T-helper 1 cell treated with Interleukin-12 subunit alpha and Interleukin-12 subunit beta and Interleukin-4 antibody, amounts not matched to agents 30 μg/mL and 1 μg/mL, for 36 hours (primary cell): ENCODE measurements around the gene CPNE2.

Source experiments
- H3K27ac Mint-ChIP-seq: one replicate; pipeline ENCODE4 v1.8.0; 2021; ENCODE audit warnings: mild to moderate bottlenecking, mixed read lengths
- H3K27me3 Mint-ChIP-seq: one replicate; pipeline ENCODE4 v1.8.0; 2021; ENCODE audit warnings: low read depth, mixed read lengths
- H3K36me3 Mint-ChIP-seq: one replicate; pipeline ENCODE4 v1.8.0; 2021; ENCODE audit warnings: low read depth, mixed read lengths
- H3K4me1 Mint-ChIP-seq: one replicate; pipeline ENCODE4 v1.8.0; 2021; ENCODE audit warnings: low read depth, mixed read lengths
- H3K4me3 Mint-ChIP-seq: one replicate; pipeline ENCODE4 v1.8.0; 2021; ENCODE audit warnings: mild to moderate bottlenecking, moderate library complexity, mixed read lengths
- H3K9me3 Mint-ChIP-seq: one replicate; pipeline ENCODE4 v1.8.0; 2021; ENCODE audit warnings: mixed read lengths

CPNE2 gene

GRCh38 chr16:57091975-57092785 is at the start of gene CPNE2:
TSS of gene CPNE2 (plus strand) at chr16:57092583. CDS start at chr16:57110743, 18,160 bp downstream.
- Mint-ChIP-seq H3K4me1 (no peaks in the 10 kb centered on the region), H3K4me3 (peak within 1 kb of the TSS; percentile 81), H3K27ac (peak within 1 kb of the TSS; percentile 63), H3K27me3 (peaks cover 31% of the 10 kb centered on the region), H3K9me3 (no peaks in the 10 kb centered on the region), H3K36me3 (no peaks in the 10 kb centered on the region)

- no peaks in the 10 kb centered on the region for H3K9me3 Mint-ChIP-seq
- peaks cover 56% of the 10 kb centered on the region for H3K36me3 Mint-ChIP-seq
- H3K4me1 Mint-ChIP-seq: peaks cover 43% of the 10 kb centered on the region
- peak overlapping the region; percentile 82 for H3K4me3 Mint-ChIP-seq
- peak overlapping the region; percentile 96 for H3K27ac Mint-ChIP-seq
- H3K27me3 Mint-ChIP-seq: no peaks in the 10 kb centered on the region
Measured at GRCh38 chr16:57043248-57043647, 49.1 kb upstream of the CPNE2 start.

- H3K4me1 Mint-ChIP-seq: peaks cover 34% of the 10 kb centered on the region
- H3K27ac Mint-ChIP-seq: peak overlapping the region; percentile 39
- H3K36me3 Mint-ChIP-seq: peaks cover 50% of the 10 kb centered on the region
- H3K9me3 Mint-ChIP-seq: no peaks in the 10 kb centered on the region
- H3K27me3 Mint-ChIP-seq: no peaks in the 10 kb centered on the region
- H3K4me3 Mint-ChIP-seq: no peak overlapping the region
Measured at GRCh38 chr16:57044931-57045693, 47.3 kb upstream of the CPNE2 start.

DNA sequence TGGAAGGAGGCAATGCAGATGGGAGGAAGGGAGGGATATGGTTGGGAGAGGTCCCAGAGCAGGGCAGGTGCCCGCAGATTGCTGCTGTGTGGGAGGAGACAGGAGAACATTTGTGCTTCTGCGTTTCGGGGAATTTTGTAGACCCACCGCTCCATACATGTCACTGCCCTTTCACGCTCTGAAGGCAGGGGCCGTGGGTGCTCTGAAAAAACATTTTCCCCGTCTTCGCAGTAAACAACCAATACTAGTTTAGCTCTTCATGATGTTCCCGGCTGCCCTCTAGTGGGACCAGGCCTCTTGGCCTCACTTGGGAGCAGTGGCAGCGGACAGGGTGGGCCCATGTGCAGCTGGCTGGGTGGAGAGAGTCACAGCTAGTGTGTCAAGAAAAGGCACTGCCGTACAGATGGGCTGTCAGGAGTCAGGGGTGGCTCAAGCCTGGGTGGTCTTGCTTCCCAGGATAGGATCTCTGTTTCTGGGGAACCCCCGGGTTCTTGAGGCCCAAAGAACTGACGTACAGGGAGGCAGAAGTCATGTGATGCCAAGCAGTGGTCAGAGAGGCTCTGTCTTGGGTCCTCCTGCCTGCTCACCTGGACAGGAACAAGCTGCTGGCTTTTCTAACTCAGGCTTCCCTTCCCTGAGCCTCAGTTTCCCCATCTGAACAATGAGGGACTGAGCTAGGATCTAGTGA is 46.5 kb upstream of the CPNE2 start:
- Mint-ChIP-seq H3K36me3 (peaks cover 47% of the 10 kb centered on the region), H3K9me3 (no peaks in the 10 kb centered on the region), H3K4me3 (no peak overlapping the region), H3K27ac (peak overlapping the region; percentile 39), H3K4me1 (peaks cover 30% of the 10 kb centered on the region), H3K27me3 (no peaks in the 10 kb centered on the region)

DNA sequence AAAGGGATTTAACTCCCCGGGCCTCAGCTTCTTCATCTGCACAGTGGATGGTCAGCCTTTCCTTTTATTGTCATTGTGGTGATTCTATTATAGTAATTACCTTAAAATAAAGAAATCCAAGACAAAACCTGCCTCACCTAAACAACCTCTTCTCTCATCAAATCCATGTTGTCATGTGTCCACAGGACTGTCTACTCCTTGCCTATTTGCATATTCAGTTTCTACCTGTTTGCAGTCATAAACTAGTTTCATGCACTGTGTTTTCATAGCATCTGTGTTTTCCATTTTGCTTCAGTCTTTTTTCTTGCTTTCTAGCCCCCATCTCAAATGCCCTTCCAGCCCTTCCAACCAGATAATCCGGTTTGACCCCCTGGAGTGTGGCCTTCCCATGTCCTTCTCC is 44.3 kb upstream of the CPNE2 start:
- H3K27ac Mint-ChIP-seq: peak overlapping the region; percentile 43
- H3K36me3 Mint-ChIP-seq: peaks cover 46% of the 10 kb centered on the region
- H3K4me1 Mint-ChIP-seq: peaks cover 10% of the 10 kb centered on the region
- no peak overlapping the region for H3K4me3 Mint-ChIP-seq
- no peaks in the 10 kb centered on the region for H3K9me3 Mint-ChIP-seq
- no peaks in the 10 kb centered on the region for H3K27me3 Mint-ChIP-seq

GRCh38 chr16:57049678-57050077 is 42.7 kb upstream of the CPNE2 start:
- H3K4me1 Mint-ChIP-seq: peaks cover 12% of the 10 kb centered on the region
- H3K27ac Mint-ChIP-seq: peak overlapping the region; percentile 15
- H3K4me3 Mint-ChIP-seq: no peak overlapping the region
- H3K27me3 Mint-ChIP-seq: no peaks in the 10 kb centered on the region
- H3K36me3 Mint-ChIP-seq: peaks cover 51% of the 10 kb centered on the region
- no peaks in the 10 kb centered on the region for H3K9me3 Mint-ChIP-seq

GRCh38 chr16:57051696-57052228 is 40.6 kb upstream of the CPNE2 start:
- H3K36me3 Mint-ChIP-seq: peaks cover 52% of the 10 kb centered on the region
- peaks cover 9% of the 10 kb centered on the region for H3K4me1 Mint-ChIP-seq
- no peak overlapping the region for H3K27ac Mint-ChIP-seq
- no peaks in the 10 kb centered on the region for H3K9me3 Mint-ChIP-seq
- H3K4me3 Mint-ChIP-seq: no peak overlapping the region
- no peaks in the 10 kb centered on the region for H3K27me3 Mint-ChIP-seq

GRCh38 chr16:57053206-57053605 is 39.2 kb upstream of the CPNE2 start:
- Mint-ChIP-seq H3K4me1 (peaks cover 7% of the 10 kb centered on the region), H3K27me3 (no peaks in the 10 kb centered on the region), H3K36me3 (peaks cover 51% of the 10 kb centered on the region), H3K27ac (peak overlapping the region; percentile 55), H3K4me3 (no peak overlapping the region), H3K9me3 (no peaks in the 10 kb centered on the region)

DNA sequence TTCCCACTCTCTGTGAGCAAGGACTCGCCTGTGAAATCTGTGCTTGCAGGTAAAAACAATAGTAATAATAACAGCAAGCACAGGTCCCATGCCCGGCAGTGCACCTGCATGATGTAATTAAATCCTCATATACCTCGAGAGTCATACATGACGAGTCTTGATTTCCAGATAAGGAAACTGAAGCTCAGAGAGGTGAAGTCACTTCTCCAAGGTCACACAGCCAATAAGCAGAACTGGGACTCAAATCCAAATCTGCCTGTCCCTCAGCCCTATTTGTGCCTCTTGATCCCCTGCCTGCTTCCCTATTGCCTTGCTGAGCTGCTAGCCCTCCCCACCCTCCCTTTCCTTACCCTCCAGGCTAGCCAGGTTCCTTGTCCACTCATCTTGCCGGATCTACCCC is 38.0 kb upstream of the CPNE2 start:
- no peak overlapping the region for H3K27ac Mint-ChIP-seq
- H3K9me3 Mint-ChIP-seq: no peaks in the 10 kb centered on the region
- peaks cover 48% of the 10 kb centered on the region for H3K36me3 Mint-ChIP-seq
- H3K4me1 Mint-ChIP-seq: peaks cover 4% of the 10 kb centered on the region
- H3K27me3 Mint-ChIP-seq: no peaks in the 10 kb centered on the region
- H3K4me3 Mint-ChIP-seq: no peak overlapping the region

DNA sequence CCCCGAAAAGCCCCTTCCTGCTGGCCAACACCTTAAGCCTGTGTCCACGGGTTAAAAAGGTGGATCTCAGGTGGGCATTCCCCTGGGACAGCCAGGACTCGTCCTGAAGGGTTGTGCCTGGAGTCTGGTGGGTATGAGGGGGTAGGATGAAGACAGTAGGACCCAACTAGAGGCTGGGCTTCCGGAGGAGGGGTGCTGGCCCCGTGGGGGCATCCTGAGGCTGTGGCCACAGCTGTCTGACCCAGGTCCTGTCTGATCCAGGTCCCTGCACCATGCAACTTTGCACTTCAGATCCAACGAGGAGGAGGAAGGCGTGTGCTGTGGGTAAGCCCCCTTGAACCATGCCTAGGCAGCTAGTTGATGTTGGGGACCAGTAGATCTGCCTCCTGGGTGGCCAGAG is 37.6 kb upstream of the CPNE2 start:
- Mint-ChIP-seq H3K4me1 (peaks cover 4% of the 10 kb centered on the region), H3K27ac (no peak overlapping the region), H3K27me3 (no peaks in the 10 kb centered on the region), H3K9me3 (no peaks in the 10 kb centered on the region), H3K4me3 (no peak overlapping the region), H3K36me3 (peaks cover 52% of the 10 kb centered on the region)

DNA sequence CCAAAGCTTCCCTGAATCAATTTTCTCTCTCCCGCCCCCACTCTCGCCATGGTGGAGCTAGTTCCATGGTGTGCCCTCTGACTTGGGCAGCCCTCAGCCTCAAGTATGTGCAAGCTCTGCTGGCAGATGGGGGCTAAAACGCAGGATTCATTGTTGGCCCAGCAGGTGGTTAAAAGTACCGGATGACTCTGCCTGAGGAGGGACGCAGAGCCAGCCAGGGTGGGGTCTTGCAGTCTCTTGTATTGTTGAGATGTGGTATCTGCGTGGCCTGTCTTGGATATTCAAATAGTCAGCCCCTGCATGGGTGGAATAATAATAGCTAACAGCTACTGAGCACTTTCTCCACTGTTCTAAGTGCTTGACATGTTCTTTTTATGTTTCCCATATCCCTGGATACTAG is 36.7 kb upstream of the CPNE2 start:
- Mint-ChIP-seq H3K27me3 (no peaks in the 10 kb centered on the region), H3K36me3 (peaks cover 59% of the 10 kb centered on the region), H3K4me3 (no peak overlapping the region), H3K4me1 (peaks cover 4% of the 10 kb centered on the region), H3K27ac (no peak overlapping the region), H3K9me3 (no peaks in the 10 kb centered on the region)

DNA sequence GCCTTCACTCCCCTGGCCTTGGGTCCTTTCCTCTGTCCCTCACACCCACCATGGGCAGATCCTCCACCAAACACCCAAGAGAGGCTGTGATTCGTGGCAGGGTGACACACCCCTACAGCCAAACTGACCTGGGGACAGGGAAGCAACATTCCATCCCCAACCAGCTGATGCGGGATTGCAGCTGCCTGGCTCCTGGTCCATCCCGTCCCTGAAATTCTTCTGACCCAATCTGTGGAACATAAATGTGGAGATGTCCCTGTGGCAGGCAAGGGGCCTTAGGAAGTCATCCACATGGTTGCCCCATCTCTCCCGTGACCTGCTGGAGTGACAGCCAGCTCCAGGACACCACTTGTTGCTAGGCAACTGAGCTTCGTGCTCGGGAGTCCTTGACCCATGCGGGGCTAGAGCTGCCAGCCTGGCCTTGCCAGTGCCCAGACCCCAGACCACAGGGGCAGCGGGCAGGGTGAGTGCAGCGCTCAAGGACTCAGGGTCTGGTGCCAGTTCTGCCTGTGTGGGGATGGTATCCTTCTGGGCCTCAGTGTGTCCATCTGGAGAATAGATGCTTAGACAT is 34.0 kb upstream of the CPNE2 start:
- Mint-ChIP-seq H3K4me3 (no peak overlapping the region), H3K4me1 (no peaks in the 10 kb centered on the region), H3K27me3 (no peaks in the 10 kb centered on the region), H3K9me3 (no peaks in the 10 kb centered on the region), H3K36me3 (peaks cover 54% of the 10 kb centered on the region), H3K27ac (no peak overlapping the region)

- Mint-ChIP-seq H3K27ac (peak overlapping the region; percentile 10), H3K4me1 (no peaks in the 10 kb centered on the region), H3K27me3 (no peaks in the 10 kb centered on the region), H3K4me3 (no peak overlapping the region), H3K9me3 (no peaks in the 10 kb centered on the region), H3K36me3 (peaks cover 52% of the 10 kb centered on the region)
Measured at GRCh38 chr16:57060323-57061083, 31.9 kb upstream of the CPNE2 start.
